H1 (cell line): Measurements from ENCODE around the gene LIMS1. TPM values are rescaled to one million over a fixed set of nuclear protein-coding genes. Genes with fewer than 3 reads are reported as not detected.

Experiments
- CTCF ChIA-PET: fragments of 300-600 bp; sonication (Branson Sonifier 250); formaldehyde crosslinking; loops from one replicate; lab custom pipeline; 2021; ENCODE audit not compliant: partially characterized antibody; lab: Charles Lee
- POLR2A ChIA-PET: fragments of 300-600 bp; sonication (Branson Sonifier 250); formaldehyde crosslinking; loops from one replicate; lab custom pipeline; 2021; ENCODE audit warnings: inconsistent platforms; ENCODE audit not compliant: partially characterized antibody; lab: Charles Lee
- DNase-seq, 2 experiments: peaks; one replicate each; pipeline versions ENCODE4 v3.0.0 to v3.0.0-alpha.2; 2010 to 2022; ENCODE audit warnings: low spot score in 2 of 2, low read depth in 1 of 2, mixed read lengths in 1 of 2
- FAIRE-seq: peaks from 2 replicates; lab custom pipeline; 2011; peaks lifted over from hg19 to GRCh38; lab: Jason Lieb, UNC
- H2AFZ ChIP-seq: 2 replicates; pipeline ENCODE4 v1.8.1; 2012; ENCODE audit warnings: low read length, inconsistent platforms
- H2AK5ac ChIP-seq: 2 replicates; pipeline ENCODE4 v1.6.1; 2013; ENCODE audit warnings: low read depth, low read length
- H2BK120ac ChIP-seq: replicated peaks from 2 replicates; pipeline ENCODE3; 2013; ENCODE audit warnings: low read depth, low read length, inconsistent platforms
- H2BK12ac ChIP-seq: 2 replicates; pipeline ENCODE4 v1.6.1; 2013; ENCODE audit warnings: low read depth, low read length
- H2BK15ac ChIP-seq: 2 replicates; pipeline ENCODE4 v1.6.1; 2013; ENCODE audit warnings: low read length
- H2BK20ac ChIP-seq: 2 replicates; pipeline ENCODE4 v1.6.1; 2013; ENCODE audit warnings: low read length
- H2BK5ac ChIP-seq: 2 replicates; pipeline ENCODE4 v1.6.1; 2013; ENCODE audit warnings: low read depth, low read length
- H3K14ac ChIP-seq: 2 replicates; pipeline ENCODE4 v1.6.1; 2013; ENCODE audit warnings: inconsistent platforms; ENCODE audit not compliant: insufficient read length
- H3K18ac ChIP-seq: 2 replicates; pipeline ENCODE4 v1.6.1; 2013; ENCODE audit warnings: low read length; ENCODE audit errors: extremely low read depth
- H3K23ac ChIP-seq: 2 replicates; pipeline ENCODE4 v1.6.1; 2013; ENCODE audit warnings: inconsistent platforms; ENCODE audit not compliant: insufficient read length
- H3K23me2 ChIP-seq: 2 replicates; pipeline ENCODE4 v1.6.1; 2013; ENCODE audit warnings: low read depth, low read length
- H3K27ac ChIP-seq: 2 replicates; pipeline ENCODE4 v1.6.1; 2011; ENCODE audit warnings: low read depth, low read length, inconsistent platforms
- H3K27me3 ChIP-seq, 4 experiments: replicated peaks in 1 of 4; 1 replicate in 1 of 4; 2 replicates in 3 of 4; pipeline versions ENCODE4 v1.6.1 to v1.8.1; 2011 to 2013; ENCODE audit warnings: low read length in 3 of 4, mild to moderate bottlenecking in 3 of 4, inconsistent platforms in 2 of 4, mixed read lengths in 2 of 4, moderate library complexity in 1 of 4; ENCODE audit not compliant: control insufficient read depth in 3 of 4, insufficient read depth in 3 of 4; ENCODE audit errors: extremely low read depth in 1 of 4
- H3K36me3 ChIP-seq, 4 experiments: 2 replicates each; pipeline versions ENCODE4 v1.6.1 to v1.8.1; 2011 to 2013; ENCODE audit warnings: mild to moderate bottlenecking in 4 of 4, low read length in 3 of 4, moderate library complexity in 2 of 4, control low read depth in 1 of 4, inconsistent platforms in 1 of 4; ENCODE audit not compliant: insufficient read depth in 4 of 4, control insufficient read depth in 2 of 4
- H3K4ac ChIP-seq: replicated peaks from 2 replicates; pipeline ENCODE3; 2013; ENCODE audit warnings: low read length, low read depth, mixed read lengths, inconsistent platforms; ENCODE audit not compliant: insufficient read length
- H3K4me1 ChIP-seq, 4 experiments: replicated peaks in 1 of 4; 1 replicate in 1 of 4; 2 replicates in 3 of 4; pipeline versions ENCODE4 v1.6.1 to v1.8.1; 2011 to 2013; ENCODE audit warnings: low read length in 3 of 4, inconsistent platforms in 2 of 4, mixed read lengths in 1 of 4; ENCODE audit not compliant: insufficient read depth in 4 of 4, control insufficient read depth in 3 of 4
- H3K4me2 ChIP-seq, 2 experiments: 2 replicates each; pipeline versions ENCODE4 v1.6.1 to v1.8.1; 2011 to 2013; ENCODE audit warnings: low read depth in 2 of 2, low read length in 2 of 2, control low read depth in 1 of 2, inconsistent platforms in 1 of 2, mild to moderate bottlenecking in 1 of 2; ENCODE audit not compliant: insufficient read depth in 1 of 2
- H3K4me3 ChIP-seq, 4 experiments: fragments of 200-600, 300-600 bp in 1 of 4; sonication (generic), shearing (Covaris generic), sonication (Bioruptor Twin) in 1 of 4; 2 replicates each; pipeline versions ENCODE4 v1.5.1 to v1.8.1; 2011 to 2016; ENCODE audit warnings: low read length in 4 of 4, low read depth in 3 of 4, control low read depth in 2 of 4, inconsistent platforms in 2 of 4, mild to moderate bottlenecking in 2 of 4, mixed read lengths in 1 of 4, moderate library complexity in 1 of 4; ENCODE audit not compliant: insufficient read depth in 2 of 4; ENCODE audit errors: extremely low read depth in 1 of 4
- H3K56ac ChIP-seq: replicated peaks from 2 replicates; pipeline ENCODE3; 2013; ENCODE audit warnings: low read depth, mild to moderate bottlenecking, mixed read lengths, low read length, inconsistent platforms; ENCODE audit not compliant: insufficient read length
- H3K79me1 ChIP-seq: 2 replicates; pipeline ENCODE4 v1.6.1; 2013; ENCODE audit warnings: low read depth, low read length, control low read depth
- H3K79me2 ChIP-seq, 2 experiments: 2 replicates each; pipeline versions ENCODE4 v1.6.1 to v1.8.1; 2012 to 2013; ENCODE audit warnings: low read length in 2 of 2, mild to moderate bottlenecking in 2 of 2, inconsistent platforms in 1 of 2; ENCODE audit not compliant: insufficient read depth in 2 of 2, control insufficient read depth in 1 of 2
- H3K9ac ChIP-seq, 4 experiments: replicated peaks in 1 of 4; 1 replicate in 1 of 4; 2 replicates in 3 of 4; pipeline versions ENCODE4 v1.6.1 to v1.8.1; 2011 to 2013; ENCODE audit warnings: low read depth in 3 of 4, low read length in 3 of 4, control low read depth in 2 of 4, mild to moderate bottlenecking in 2 of 4, moderate library complexity in 2 of 4, inconsistent platforms in 1 of 4; ENCODE audit errors: extremely low read depth in 1 of 4
- H3K9me3 ChIP-seq, 2 experiments: 2 replicates each; pipeline versions ENCODE4 v1.6.1 to v1.8.1; 2012 to 2013; ENCODE audit warnings: mild to moderate bottlenecking in 2 of 2, moderate library complexity in 2 of 2, control low read depth in 1 of 2, inconsistent platforms in 1 of 2, low read depth in 1 of 2, low read length in 1 of 2, mixed read lengths in 1 of 2; ENCODE audit not compliant: insufficient read depth in 2 of 2
- H4K20me1 ChIP-seq, 2 experiments: replicated peaks in 1 of 2; 2 replicates each; pipeline versions ENCODE3 to v1.8.1; 2011 to 2013; ENCODE audit warnings: inconsistent platforms in 2 of 2, low read length in 2 of 2, mild to moderate bottlenecking in 1 of 2; ENCODE audit not compliant: insufficient read depth in 2 of 2, control insufficient read depth in 1 of 2
- H4K5ac ChIP-seq: 2 replicates; pipeline ENCODE4 v1.6.1; 2013; ENCODE audit warnings: low read length, low read depth, mixed read lengths, inconsistent platforms; ENCODE audit not compliant: insufficient read length
- H4K8ac ChIP-seq: 2 replicates; pipeline ENCODE4 v1.8.0; 2013; ENCODE audit warnings: mild to moderate bottlenecking, moderate library complexity, low read length, inconsistent platforms; ENCODE audit not compliant: insufficient read depth; ENCODE audit errors: extremely low read depth
- H4K91ac ChIP-seq: replicated peaks from 2 replicates; pipeline ENCODE3; 2013; ENCODE audit warnings: low read length, mixed read lengths, inconsistent platforms; ENCODE audit not compliant: insufficient read length
- BCL11A ChIP-seq, 2 experiments: IDR thresholded peaks; one replicate each; pipeline ENCODE4 v1.6.1; 2011; ENCODE audit warnings: low read depth in 2 of 2, low read length in 2 of 2, mild to moderate bottlenecking in 2 of 2
- CTBP2 ChIP-seq: IDR thresholded peaks from 2 replicates; pipeline ENCODE4 v1.7.0; 2011; ENCODE audit warnings: borderline replicate concordance, mild to moderate bottlenecking, moderate library complexity, mixed read lengths, low read length; ENCODE audit not compliant: insufficient read depth, insufficient read length
- MAFK ChIP-seq: IDR thresholded peaks from 2 replicates; pipeline ENCODE4 v1.6.1; 2012; ENCODE audit warnings: low read depth, mild to moderate bottlenecking, improper control_type of control experiment, low read length
- NRF1 ChIP-seq: IDR thresholded peaks from 2 replicates; pipeline ENCODE4 v1.6.1; 2011; ENCODE audit warnings: mild to moderate bottlenecking, low read depth, low read length, improper control_type of control experiment
- POLR2AphosphoS5 ChIP-seq: IDR thresholded peaks from 2 replicates; pipeline ENCODE4 v1.6.1; 2011; ENCODE audit warnings: low read depth, low read length
- POU5F1 ChIP-seq: IDR thresholded peaks from 2 replicates; pipeline ENCODE4 v1.6.1; 2011; ENCODE audit warnings: low read depth, mild to moderate bottlenecking, low read length, moderate library complexity
- SAP30 ChIP-seq: fragments of 300-600 bp; sonication (generic); IDR thresholded peaks from 2 replicates; pipeline ENCODE4 v1.7.1; 2012; ENCODE audit warnings: low read length, moderate library complexity, mild to moderate bottlenecking, inconsistent platforms; ENCODE audit not compliant: insufficient read depth, insufficient replicate concordance
- SIX5 ChIP-seq: IDR thresholded peaks from 2 replicates; pipeline ENCODE4 v1.6.1; 2011; ENCODE audit warnings: mild to moderate bottlenecking, low read depth, low read length
- SP4 ChIP-seq: IDR thresholded peaks from 2 replicates; pipeline ENCODE4 v1.6.1; 2012; ENCODE audit warnings: low read length, inconsistent platforms
- SRF ChIP-seq: IDR thresholded peaks from 2 replicates; pipeline ENCODE4 v1.6.1; 2011; ENCODE audit warnings: mild to moderate bottlenecking, low read depth, low read length, moderate library complexity
- TAF7 ChIP-seq: optimal IDR thresholded peaks from 2 replicates; pipeline ENCODE3; 2011; ENCODE audit warnings: low read depth, mild to moderate bottlenecking, inconsistent platforms, low read length, moderate library complexity, borderline replicate concordance
- polyA plus RNA-seq, 7 experiments: library from polyadenylated mRNA; depleted of rRNA in 3 of 7; stranded (reverse) in 5 of 7; unstranded in 2 of 7; fragments of >200 nt in 5 of 7; fragments of 200-250 nt in 2 of 7; gene quantifications; 1 replicate in 5 of 7; 2 replicates in 1 of 7; 4 replicates in 1 of 7; pipeline versions ENCODE4 v1.2.1 to v1.2.3, GENCODE V29; 2011 to 2013; ENCODE audit warnings: missing spikeins in 2 of 7, mixed read lengths in 2 of 7
- total RNA-seq: library from RNA; stranded (reverse); fragmentation: NEBNext Ultra II Directional; extraction: Animal tissue kit (Norgen Biotek cat#: 25700); gene quantifications from 2 replicates; pipeline ENCODE4 v1.2.1, GENCODE V29; 2021

LIMS1 gene
- total and polyA plus RNA-seq, 2 of the 8 experiments (the other 6 are each of a cell fraction or from before 2014, with no cell fraction given): 24.1 to 36.7 TPM

GRCh38 chr2:108491848-108492247 is 42.4 kb upstream of the LIMS1 start:
- Histone ChIP-seq H2BK20ac (no peak overlapping the region), H2AFZ (no peak overlapping the region), H2BK12ac (no peak overlapping the region), H3K56ac (no peak overlapping the region), H3K79me2 (no peaks in the 10 kb centered on the region), H3K23ac (no peak overlapping the region), H3K27ac (no peak overlapping the region), H3K4ac (no peak overlapping the region), H3K27me3 (no peaks in the 10 kb centered on the region), H3K79me1 (no peaks in the 10 kb centered on the region; the same call in 1 of the 2 replicates), H4K91ac (no peak overlapping the region), H3K9me3 (no peaks in the 10 kb centered on the region), H2BK15ac (no peak overlapping the region), H2BK5ac (no peak overlapping the region), H3K9ac (no peak overlapping the region), H2AK5ac (no peak overlapping the region), H3K36me3 (peaks cover 8 to 51% (median 30%) of the 10 kb centered on the region in 4 experiments; a peak in 7 of 8 replicates), H4K8ac (no peak overlapping the region), H2BK120ac (no peak overlapping the region), H3K4me3 (no peak overlapping the region), H3K18ac (no peak overlapping the region), H4K5ac (no peak overlapping the region), H3K14ac (no peak overlapping the region), H4K20me1 (no peaks in the 10 kb centered on the region), H3K23me2 (no peaks in the 10 kb centered on the region), H3K4me2 (no peak overlapping the region), H3K4me1 (no peaks in the 10 kb centered on the region)
- ChIA-PET POLR2A (no interaction called here), CTCF (no interaction called here)
- DNase-seq (no peak), FAIRE-seq (no peak)
- TF ChIP-seq MAFK: no peak
- no peak for TF ChIP-seq NRF1
- no peak for TF ChIP-seq SIX5
- no peak for TF ChIP-seq SP4
- no peak for TF ChIP-seq SAP30
- TF ChIP-seq BCL11A (IDR thresholded peaks at IDR 0.05; ENCODE audit: low read depth in 2 of 2, low read length in 2 of 2): no peak
- no peak for TF ChIP-seq POU5F1
- TF ChIP-seq SRF: no peak
- no peak for TF ChIP-seq TAF7
- no peak for TF ChIP-seq POLR2AphosphoS5
- no peak for TF ChIP-seq CTBP2
